ENCODE data around the gene AGTPBP1.

The AGTPBP1 gene

GRCh38 chr9:85688361-85688760 is 53.4 kb downstream of the AGTPBP1 start:
- Histone ChIP-seq H2AFZ (ENCODE audit: low read depth) (no peak overlapping the region), H3K4me3 (IDR thresholded peaks at IDR 0.05; ENCODE audit: insufficient read depth, low read depth, low read length) (no peak overlapping the region), H3K4me1 (ENCODE audit: low read depth, poor library complexity, severe bottlenecking) (no peaks in the 10 kb centered on the region), H3K27ac (no peak overlapping the region), H3K9ac (no peak overlapping the region), H3K27me3 (ENCODE audit: insufficient read depth, low read depth) (no peaks in the 10 kb centered on the region), H3K4me2 (no peak overlapping the region), H4K20me1 (ENCODE audit: insufficient read depth) (no peaks in the 10 kb centered on the region), H3K36me3 (ENCODE audit: insufficient read depth) (no peaks in the 10 kb centered on the region), H3K79me2 (ENCODE audit: insufficient read depth, low read depth) (no peaks in the 10 kb centered on the region)
- TF ChIP-seq, protein P1, sequence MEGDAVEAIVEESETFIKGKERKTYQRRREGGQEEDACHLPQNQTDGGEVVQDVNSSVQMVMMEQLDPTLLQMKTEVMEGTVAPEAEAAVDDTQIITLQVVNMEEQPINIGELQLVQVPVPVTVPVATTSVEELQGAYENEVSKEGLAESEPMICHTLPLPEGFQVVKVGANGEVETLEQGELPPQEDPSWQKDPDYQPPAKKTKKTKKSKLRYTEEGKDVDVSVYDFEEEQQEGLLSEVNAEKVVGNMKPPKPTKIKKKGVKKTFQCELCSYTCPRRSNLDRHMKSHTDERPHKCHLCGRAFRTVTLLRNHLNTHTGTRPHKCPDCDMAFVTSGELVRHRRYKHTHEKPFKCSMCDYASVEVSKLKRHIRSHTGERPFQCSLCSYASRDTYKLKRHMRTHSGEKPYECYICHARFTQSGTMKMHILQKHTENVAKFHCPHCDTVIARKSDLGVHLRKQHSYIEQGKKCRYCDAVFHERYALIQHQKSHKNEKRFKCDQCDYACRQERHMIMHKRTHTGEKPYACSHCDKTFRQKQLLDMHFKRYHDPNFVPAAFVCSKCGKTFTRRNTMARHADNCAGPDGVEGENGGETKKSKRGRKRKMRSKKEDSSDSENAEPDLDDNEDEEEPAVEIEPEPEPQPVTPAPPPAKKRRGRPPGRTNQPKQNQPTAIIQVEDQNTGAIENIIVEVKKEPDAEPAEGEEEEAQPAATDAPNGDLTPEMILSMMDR (conservative IDR thresholded peaks at IDR 0.05; ENCODE audit: low read depth, low read length) = no peak

GRCh38 chr9:85685081-85685480 is 56.7 kb downstream of the AGTPBP1 start:
- no peaks in the 10 kb centered on the region for H3K36me3 ChIP-seq (ENCODE audit: insufficient read depth)
- no peaks in the 10 kb centered on the region for H4K20me1 ChIP-seq (ENCODE audit: insufficient read depth)
- TF ChIP-seq, protein P1 (conservative IDR thresholded peaks at IDR 0.05; ENCODE audit: low read depth, low read length) = no peak
- no peak overlapping the region for H3K4me2 ChIP-seq
- H2AFZ ChIP-seq (ENCODE audit: low read depth) = no peak overlapping the region
- H3K79me2 ChIP-seq (ENCODE audit: insufficient read depth, low read depth) = no peaks in the 10 kb centered on the region
- H3K9ac ChIP-seq = no peak overlapping the region
- H3K27ac ChIP-seq = no peak overlapping the region
- H3K4me1 ChIP-seq (ENCODE audit: low read depth, poor library complexity, severe bottlenecking) = no peaks in the 10 kb centered on the region
- no peak overlapping the region for H3K4me3 ChIP-seq (IDR thresholded peaks at IDR 0.05; ENCODE audit: insufficient read depth, low read depth, low read length)
- H3K27me3 ChIP-seq (ENCODE audit: insufficient read depth, low read depth) = no peaks in the 10 kb centered on the region

DNA sequence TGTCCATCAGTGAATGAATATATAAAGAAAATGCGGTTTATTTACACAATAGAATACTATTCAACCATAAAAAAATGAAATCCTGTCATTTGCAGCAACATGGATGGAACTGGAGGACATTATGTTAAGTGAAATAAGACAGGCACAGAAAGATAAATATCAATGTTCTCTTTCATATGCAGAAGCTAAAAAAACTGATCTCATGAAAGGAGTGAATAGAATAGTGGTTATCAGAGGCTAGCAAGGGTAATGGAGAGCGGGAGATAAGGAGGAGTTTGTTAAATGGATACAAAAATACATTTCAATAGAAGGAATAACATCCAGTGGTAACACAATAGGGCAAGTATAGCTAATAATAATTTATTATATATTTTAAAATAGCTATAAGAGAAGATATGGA is 65.0 kb downstream of the AGTPBP1 start:
- TF ChIP-seq, protein P1 (conservative IDR thresholded peaks at IDR 0.05; ENCODE audit: low read depth, low read length) = no peak
- H4K20me1 ChIP-seq (ENCODE audit: insufficient read depth) = no peaks in the 10 kb centered on the region
- H3K4me3 ChIP-seq (IDR thresholded peaks at IDR 0.05; ENCODE audit: insufficient read depth, low read depth, low read length) = no peak overlapping the region
- 0 out of 2 replicates have a peak, but pooled peaks cover 2% of the 10 kb centered on the region for H3K36me3 ChIP-seq (ENCODE audit: insufficient read depth)
- peaks cover 6% of the 10 kb centered on the region for H3K4me1 ChIP-seq (ENCODE audit: low read depth, poor library complexity, severe bottlenecking)
- no peak overlapping the region for H2AFZ ChIP-seq (ENCODE audit: low read depth)
- H3K9ac ChIP-seq = no peak overlapping the region
- H3K79me2 ChIP-seq (ENCODE audit: insufficient read depth, low read depth) = no peaks in the 10 kb centered on the region
- H3K4me2 ChIP-seq = no peak overlapping the region
- H3K27ac ChIP-seq = no peak overlapping the region
- no peaks in the 10 kb centered on the region for H3K27me3 ChIP-seq (ENCODE audit: insufficient read depth, low read depth)

- Histone ChIP-seq H4K20me1 (ENCODE audit: insufficient read depth) (no peaks in the 10 kb centered on the region), H3K4me1 (ENCODE audit: low read depth, poor library complexity, severe bottlenecking) (peaks cover 7% of the 10 kb centered on the region), H3K27ac (no peak overlapping the region), H3K27me3 (ENCODE audit: insufficient read depth, low read depth) (no peaks in the 10 kb centered on the region), H3K4me3 (IDR thresholded peaks at IDR 0.05; ENCODE audit: insufficient read depth, low read depth, low read length) (no peak overlapping the region), H2AFZ (ENCODE audit: low read depth) (no peak overlapping the region), H3K4me2 (no peak overlapping the region), H3K79me2 (ENCODE audit: insufficient read depth, low read depth) (no peaks in the 10 kb centered on the region), H3K9ac (no peak overlapping the region), H3K36me3 (ENCODE audit: insufficient read depth) (no peaks in the 10 kb centered on the region)
- TF ChIP-seq, protein P1 (conservative IDR thresholded peaks at IDR 0.05; ENCODE audit: low read depth, low read length) = no peak
These were observed 74.4 kb downstream of the AGTPBP1 start for GRCh38 chr9:85667374-85667773.
